Endothelial cell of umbilical vein (primary cell): Measurements from ENCODE around the gene PTPRT. TPM values are rescaled to one million over a fixed set of nuclear protein-coding genes. Genes with fewer than 3 reads are reported as not detected.

Experiments
- BruUV-seq: library from RNA; stranded (reverse); fragments of 400-500 nt; replicated peaks from 2 replicates; lab custom pipeline; 2021; lab: Mats Ljungman, UMichigan
- CTCF ChIA-PET: fragments of 300-600, 350-600 bp; sonication (Branson Sonifier 250); formaldehyde crosslinking; loops from one replicate; lab custom pipeline; 2021; ENCODE audit warnings: antibody characterized with exemption, inconsistent platforms; lab: Charles Lee
- POLR2A ChIA-PET: fragments of 300-600, 350-600 bp; sonication (Branson Sonifier 250); formaldehyde crosslinking; loops from one replicate; lab custom pipeline; 2021; ENCODE audit warnings: antibody characterized with exemption, inconsistent platforms; lab: Charles Lee
- DNase-seq: peaks from one replicate; pipeline ENCODE4 v3.0.0-alpha.2; 2011; ENCODE audit warnings: low read depth, low spot score
- FAIRE-seq: peaks from 2 replicates; lab custom pipeline; 2011; peaks lifted over from hg19 to GRCh38; lab: Jason Lieb, UNC
- H2AFZ ChIP-seq: 2 replicates; pipeline ENCODE4 v1.6.0; 2012; ENCODE audit warnings: low read depth, low read length, control low read depth, inconsistent platforms
- H3K27ac ChIP-seq: 2 replicates; pipeline ENCODE4 v1.5.1; 2011; ENCODE audit warnings: low read depth, mild to moderate bottlenecking, control low read depth, low read length, moderate library complexity; ENCODE audit not compliant: insufficient read depth
- H3K27me3 ChIP-seq, 2 experiments: 2 replicates each; pipeline versions ENCODE4 v1.6.0 to v1.6.1; 2011; ENCODE audit warnings: low read length in 2 of 2, mixed read lengths in 1 of 2; ENCODE audit not compliant: control insufficient read depth in 2 of 2, insufficient read depth in 2 of 2
- H3K36me3 ChIP-seq, 2 experiments: 2 replicates in 1 of 2; 3 replicates in 1 of 2; pipeline ENCODE4 v1.5.1; 2011; ENCODE audit warnings: low read length in 2 of 2, mild to moderate bottlenecking in 1 of 2, moderate library complexity in 1 of 2; ENCODE audit not compliant: control insufficient read depth in 2 of 2, insufficient read depth in 2 of 2; ENCODE audit errors: extremely low read depth in 1 of 2
- H3K4me1 ChIP-seq: 3 replicates; pipeline ENCODE4 v1.5.1; 2011; ENCODE audit warnings: mild to moderate bottlenecking, low read length; ENCODE audit not compliant: control insufficient read depth, insufficient read depth; ENCODE audit errors: extremely low read depth
- H3K4me2 ChIP-seq: 2 replicates; pipeline ENCODE4 v1.6.1; 2011; ENCODE audit warnings: low read length, control low read depth, mixed read lengths; ENCODE audit not compliant: insufficient read depth
- H3K4me3 ChIP-seq, 3 experiments: fragments of 200-600 bp in 1 of 3; sonication (generic), shearing (Covaris generic) in 1 of 3; replicated peaks in 1 of 3; 2 replicates each; pipeline ENCODE4 v1.5.1; 2011 to 2016; ENCODE audit warnings: control low read depth in 3 of 3, low read length in 3 of 3, mild to moderate bottlenecking in 2 of 3, inconsistent platforms in 1 of 3, low read depth in 1 of 3, moderate library complexity in 1 of 3; ENCODE audit not compliant: insufficient read depth in 1 of 3
- H3K79me2 ChIP-seq: 2 replicates; pipeline ENCODE4 v1.6.0; 2012; ENCODE audit warnings: low read length, inconsistent platforms; ENCODE audit not compliant: control insufficient read depth, insufficient read depth
- H3K9ac ChIP-seq: replicated peaks from 2 replicates; pipeline ENCODE3; 2011; ENCODE audit warnings: low read length, control low read depth; ENCODE audit not compliant: insufficient read depth; ENCODE audit errors: extremely low read depth
- H3K9me1 ChIP-seq: replicated peaks from 3 replicates; pipeline ENCODE4 v1.6.0; 2011; ENCODE audit warnings: mild to moderate bottlenecking, low read length; ENCODE audit not compliant: control insufficient read depth, insufficient read depth; ENCODE audit errors: extremely low read depth
- H3K9me3 ChIP-seq: replicated peaks from 2 replicates; pipeline ENCODE4 v1.5.1; 2012; ENCODE audit warnings: low read length, inconsistent platforms; ENCODE audit not compliant: control insufficient read depth, insufficient read depth
- H4K20me1 ChIP-seq: replicated peaks from 2 replicates; pipeline ENCODE3; 2011; ENCODE audit warnings: mild to moderate bottlenecking, low read length; ENCODE audit not compliant: control insufficient read depth, insufficient read depth; ENCODE audit errors: extremely low read depth
- CTCF ChIP-seq, 2 donors: IDR thresholded peaks; 1 replicate in 1 of 2; 2 replicates in 1 of 2; pipeline ENCODE4 v1.5.1; 2011; ENCODE audit warnings: low read length in 2 of 2, mild to moderate bottlenecking in 2 of 2, moderate library complexity in 2 of 2, control low read depth in 1 of 2, inconsistent platforms in 1 of 2, low read depth in 1 of 2; ENCODE audit not compliant: insufficient read depth in 1 of 2; ENCODE audit errors: extremely low read depth in 1 of 2
- EZH2 ChIP-seq: IDR thresholded peaks from 2 replicates; pipeline ENCODE4 v1.6.1; 2012; ENCODE audit warnings: borderline replicate concordance, low read depth, mild to moderate bottlenecking, moderate library complexity, low read length, inconsistent platforms; ENCODE audit not compliant: severe bottlenecking
- FOS ChIP-seq: IDR thresholded peaks from 2 replicates; pipeline ENCODE4 v1.6.1; 2011; ENCODE audit warnings: mild to moderate bottlenecking, low read length, moderate library complexity, borderline replicate concordance; ENCODE audit not compliant: insufficient read depth
- GATA2 ChIP-seq: IDR thresholded peaks from 2 replicates; pipeline ENCODE4 v1.7.0; 2011; ENCODE audit warnings: low read depth, mild to moderate bottlenecking, moderate library complexity, mixed read lengths, low read length; ENCODE audit not compliant: insufficient read length, insufficient read depth
- JUN ChIP-seq: IDR thresholded peaks from 2 replicates; pipeline ENCODE4 v1.6.1; 2011; ENCODE audit warnings: borderline replicate concordance, low read depth; ENCODE audit not compliant: insufficient read length, insufficient read depth
- MAX ChIP-seq: IDR thresholded peaks from 2 replicates; pipeline ENCODE4 v1.6.1; 2011; ENCODE audit not compliant: insufficient read depth, insufficient read length
- MYC ChIP-seq: IDR thresholded peaks from one replicate; pipeline ENCODE4 v1.6.1; 2011; ENCODE audit warnings: mild to moderate bottlenecking, low read depth, low read length
- POLR2A ChIP-seq: IDR thresholded peaks from 2 replicates; pipeline ENCODE4 v1.6.1; 2012; ENCODE audit warnings: low read depth, mild to moderate bottlenecking, control low read depth, low read length
- POLR2AphosphoS5 ChIP-seq: IDR thresholded peaks from 2 replicates; pipeline ENCODE4 v1.6.1; 2012; ENCODE audit warnings: low read depth, mild to moderate bottlenecking, control low read depth, low read length, moderate library complexity; ENCODE audit not compliant: insufficient read depth
- dilution Hi-C: fragments of 300-500 bp; cut with MboI; formaldehyde crosslinking; loops from one replicate; pipeline ENCODE4 v1.15.0; 2019; ENCODE audit warnings: low sequenced_read_pairs; ENCODE audit not compliant: extremely low pct_ligation_motif_present
- intact Hi-C: fragments of 100-400 bp; cut with micrococcal nuclease; formaldehyde crosslinking; loops from one replicate; pipeline ENCODE4 v1.10.0; 2022
- polyA plus RNA-seq, 4 experiments: library from polyadenylated mRNA; depleted of rRNA in 3 of 4; stranded (reverse) in 3 of 4; unstranded in 1 of 4; fragments of >200 nt; gene quantifications; 2 replicates each; pipeline versions ENCODE4 v1.2.1 to v1.2.3, GENCODE V29; 2011 to 2012; ENCODE audit warnings: missing spikeins in 1 of 4
- total RNA-seq: library from RNA; stranded (reverse); gene quantifications from 2 replicates; pipeline ENCODE4 v1.2.3, GENCODE V29; 2021

The PTPRT gene
- total and polyA plus RNA-seq, 2 donors (not counting 3 experiments of a cell fraction or from before 2014, with no cell fraction given) = not detected

- Histone ChIP-seq H3K9ac (no peak overlapping the region), H4K20me1 (no peaks in the 10 kb centered on the region), H3K79me2 (no peaks in the 10 kb centered on the region), H3K9me3 (peaks cover 3% of the 10 kb centered on the region), H3K9me1 (no peaks in the 10 kb centered on the region), H3K4me1 (no peaks in the 10 kb centered on the region), H3K27ac (no peak overlapping the region), H3K4me3 (no peak overlapping the region), H3K27me3 (no peaks in the 10 kb centered on the region), H3K4me2 (no peak overlapping the region), H2AFZ (no peak overlapping the region), H3K36me3 (no peaks in the 10 kb centered on the region)
- intact Hi-C loops (no loop called here), dilution Hi-C loops (no loop called here)
- FAIRE-seq (no peak), DNase-seq (no peak)
- BruUV-seq = no TSS peak
- ChIA-PET POLR2A (no interaction called here), CTCF (interaction anchor here (0.6 kb wide), 1 partner anchor 988 kb away, joined by 3 read pairs; no protein-coding TSS in a partner anchor)
- TF ChIP-seq POLR2A (no peak), MYC (no peak), FOS (no peak), GATA2 (no peak), MAX (no peak), CTCF (IDR thresholded peaks at IDR 0.05; ENCODE audit: extremely low read depth in 1 of 2, insufficient read depth in 1 of 2, low read depth in 1 of 2, low read length in 2 of 2) (no peak), POLR2AphosphoS5 (no peak), JUN (no peak), EZH2 (no peak)
Measured at GRCh38 chr20:42276718-42277602, 912.7 kb downstream of the PTPRT start.
